Measurements from ENCODE around the gene ZBED4. TPM values are rescaled to one million over a fixed set of nuclear protein-coding genes. Genes with fewer than 3 reads are reported as not detected.

ZBED4 gene
- total RNA-seq, 1 donor from 2014 or later, result 25.2 TPM

DNA sequence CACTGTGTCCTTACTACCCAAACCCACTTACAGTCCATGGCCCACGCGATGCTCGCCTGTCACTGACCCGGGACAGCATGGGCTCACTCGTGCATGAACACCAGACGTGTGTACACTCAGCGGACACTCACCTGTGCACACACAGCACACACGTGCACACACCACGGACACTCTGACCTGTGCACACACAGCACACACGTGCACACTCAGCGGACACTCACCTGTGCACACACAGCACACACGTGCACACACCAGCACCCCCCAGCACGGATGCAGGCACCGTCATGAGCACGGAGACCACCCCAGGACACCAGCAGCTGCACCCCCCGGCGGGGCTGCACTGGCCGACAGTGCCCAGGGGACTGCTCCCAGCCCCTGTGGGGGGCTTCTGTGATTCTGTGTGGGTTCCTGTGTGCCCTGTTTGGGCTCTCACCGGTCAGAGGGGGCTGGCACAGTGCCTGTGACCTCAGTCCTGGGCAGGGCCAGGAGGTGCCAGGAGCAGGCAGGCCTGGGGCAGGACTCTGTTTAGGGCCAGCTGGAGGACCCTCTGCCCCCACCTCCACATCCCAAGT is 85.0 kb downstream of the ZBED4 start:
- Mint-ChIP-seq H3K27ac (no peak overlapping the region), H3K9me3 (no peaks in the 10 kb centered on the region), H3K4me3 (ENCODE audit: low read depth) (no peak overlapping the region), H3K4me1 (ENCODE audit: low read depth) (peaks cover 11% of the 10 kb centered on the region), H3K36me3 (ENCODE audit: low read depth) (no peaks in the 10 kb centered on the region), H3K27me3 (ENCODE audit: low read depth) (no peaks in the 10 kb centered on the region)
- intact Hi-C loops (cut with micrococcal nuclease), result no loop called here
- DNase-seq (ENCODE audit: low spot score), result no peak

Other genes with a start within 250 kb of the ZBED4 start
- gene BRD1, start 26.0 kb upstream of the ZBED4 start, total RNA-seq, result 41.3 and 46.2 TPM in 2 replicates
- 15.5 and 16.5 TPM in 2 replicates for gene ALG12, start 64.6 kb downstream of the ZBED4 start, total RNA-seq
- 49.9 and 52.9 TPM in 2 replicates for gene CRELD2, start 64.8 kb downstream of the ZBED4 start, total RNA-seq
- 215 TPM in 2 replicates for gene PIM3, start 106.9 kb downstream of the ZBED4 start, total RNA-seq
- not detected in 2 replicates for gene IL17REL, start 158.9 kb downstream of the ZBED4 start, total RNA-seq
- not detected in 2 replicates for gene TTLL8, start 204.5 kb downstream of the ZBED4 start, total RNA-seq
- 0.39 TPM in 1 of 2 replicates, not detected in the other for gene MLC1, start 231.6 kb downstream of the ZBED4 start, total RNA-seq
- 0.07 TPM in 1 of 2 replicates, not detected in the other for gene MOV10L1, start 236.2 kb downstream of the ZBED4 start, total RNA-seq